HG02588 (cell line): ENCODE data around the gene SEMA5B.

ENCODE experiments used
- ATAC-seq: cut with Tn5 transposase; IDR thresholded peaks from one replicate; pipeline ENCODE4 v1.9.1; 2021; ENCODE audit warnings: mild to moderate bottlenecking, moderate library complexity; ENCODE audit not compliant: unreplicated experiment

The SEMA5B gene

GRCh38 chr3:122930063-122930997 is 97.2 kb downstream of the SEMA5B start:
- no peak for ATAC-seq

GRCh38 chr3:122929188-122930062 is 98.1 kb downstream of the SEMA5B start:
- no peak for ATAC-seq

GRCh38 chr3:122928396-122929187 is 99.0 kb downstream of the SEMA5B start:
- no peak for ATAC-seq

GRCh38 chr3:122927726-122928125 is 99.8 kb downstream of the SEMA5B start:
- ATAC-seq: no peak

- ATAC-seq: no peak
These were observed 100.8 kb downstream of the SEMA5B start for GRCh38 chr3:122926811-122927210.

- no peak for ATAC-seq
These were observed 101.2 kb downstream of the SEMA5B start for GRCh38 chr3:122926322-122926721.

GRCh38 chr3:122925756-122926155 is 101.8 kb downstream of the SEMA5B start:
- no peak for ATAC-seq

GRCh38 chr3:122924056-122924455 is 103.5 kb downstream of the SEMA5B start:
- ATAC-seq: no peak

- ATAC-seq: no peak
These were observed 104.0 kb downstream of the SEMA5B start for GRCh38 chr3:122923611-122924010.

- no peak for ATAC-seq
These were observed 105.5 kb downstream of the SEMA5B start for GRCh38 chr3:122921791-122922651.

- ATAC-seq: no peak
These were observed 106.6 kb downstream of the SEMA5B start for GRCh38 chr3:122920986-122921385.

- no peak for ATAC-seq
These were observed 108.3 kb downstream of the SEMA5B start for GRCh38 chr3:122919291-122919610.

GRCh38 chr3:122918576-122919290 is 108.8 kb downstream of the SEMA5B start:
- no peak for ATAC-seq

- no peak for ATAC-seq
These were observed 110.2 kb downstream of the SEMA5B start for GRCh38 chr3:122917412-122917811.

- no peak for ATAC-seq
These were observed 111.0 kb downstream of the SEMA5B start for GRCh38 chr3:122916580-122916979.

GRCh38 chr3:122916084-122916483 is 111.5 kb downstream of the SEMA5B start:
- no peak for ATAC-seq

- no peak for ATAC-seq
These were observed 112.1 kb downstream of the SEMA5B start for GRCh38 chr3:122915300-122916055.

GRCh38 chr3:122913539-122914100 is 113.9 kb downstream of the SEMA5B start:
- no peak for ATAC-seq
